GM23248 (cell line): ENCODE measurements around the gene POLRMT. TPM values are rescaled to one million over a fixed set of nuclear protein-coding genes. Genes with fewer than 3 reads are reported as not detected.

Experiments used
- DNase-seq: peaks from one replicate; pipeline ENCODE4 v3.0.0-alpha.2; 2015
- H2AFZ ChIP-seq: fragments of 200-600 bp; sonication (generic); 2 replicates; pipeline ENCODE4 v1.6.1; 2016; ENCODE audit warnings: antibody characterized with exemption
- H3F3A ChIP-seq: fragments of 200-600 bp; sonication (generic); 2 replicates; pipeline ENCODE4 v1.6.1; 2016; ENCODE audit warnings: mild to moderate bottlenecking, antibody characterized with exemption, mixed run types; ENCODE audit not compliant: insufficient read depth
- H3K27ac ChIP-seq: fragments of 200-600 bp; sonication (generic); 2 replicates; pipeline ENCODE4 v1.5.1; 2016; ENCODE audit warnings: mild to moderate bottlenecking
- H3K27me3 ChIP-seq: fragments of 200-600 bp; sonication (generic); replicated peaks from 2 replicates; pipeline ENCODE4 v1.6.1; 2016; ENCODE audit warnings: mild to moderate bottlenecking; ENCODE audit not compliant: insufficient read depth
- H3K36me3 ChIP-seq: fragments of 200-600 bp; sonication (generic); 2 replicates; pipeline ENCODE4 v1.6.1; 2016; ENCODE audit warnings: low read depth, mild to moderate bottlenecking
- H3K4me1 ChIP-seq: fragments of 200-600 bp; sonication (generic); 2 replicates; pipeline ENCODE4 v1.6.1; 2016; ENCODE audit warnings: mild to moderate bottlenecking; ENCODE audit not compliant: insufficient read depth
- H3K4me2 ChIP-seq: fragments of 200-600 bp; sonication (generic); one replicate; pipeline ENCODE4 v1.6.1; 2016; ENCODE audit warnings: mild to moderate bottlenecking; ENCODE audit not compliant: unreplicated experiment
- H3K4me3 ChIP-seq: fragments of 200-600 bp; sonication (generic); 2 replicates; pipeline ENCODE4 v1.5.1; 2016; ENCODE audit warnings: mild to moderate bottlenecking
- H3K79me2 ChIP-seq: fragments of 200-600 bp; sonication (generic); 2 replicates; pipeline ENCODE4 v1.6.1; 2016; ENCODE audit warnings: mild to moderate bottlenecking; ENCODE audit not compliant: insufficient read depth
- H3K9ac ChIP-seq: fragments of 200-600 bp; sonication (generic); 2 replicates; pipeline ENCODE4 v1.6.1; 2016; ENCODE audit warnings: mild to moderate bottlenecking
- H3K9me2 ChIP-seq: fragments of 200-600 bp; sonication (generic); 2 replicates; pipeline ENCODE4 v1.6.1; 2016; ENCODE audit warnings: mixed run types, mild to moderate bottlenecking, moderate library complexity; ENCODE audit not compliant: insufficient read depth
- H3K9me3 ChIP-seq: fragments of 200-600 bp; sonication (generic); one replicate; pipeline ENCODE4 v1.6.1; 2017; ENCODE audit warnings: low read depth
- H4K20me1 ChIP-seq: fragments of 200-600 bp; sonication (generic); 2 replicates; pipeline ENCODE4 v1.6.0; 2016; ENCODE audit not compliant: insufficient read depth
- EZH2 ChIP-seq: fragments of 200-600 bp; sonication (generic); IDR thresholded peaks from 2 replicates; pipeline ENCODE4 v1.6.1; 2018; ENCODE audit warnings: antibody characterized with exemption, mild to moderate bottlenecking; ENCODE audit not compliant: insufficient read depth, poor library complexity, severe bottlenecking
- EZH2phosphoT487 ChIP-seq: fragments of 200-600 bp; sonication (generic); IDR thresholded peaks from 2 replicates; pipeline ENCODE4 v1.6.1; 2018; ENCODE audit warnings: antibody characterized with exemption, moderate library complexity, mild to moderate bottlenecking, low read depth; ENCODE audit not compliant: insufficient read depth
- WGBS, 2 experiments: methylation state at CpG; one replicate each; pipeline ENCODE4 v1.1.6; 2015 to 2017; ENCODE audit warnings: low lambda C conversion rate in 2 of 2, low coverage in 1 of 2; ENCODE audit errors: missing lambda C conversion rate in 2 of 2; 5-methylcytosine and 5-hydroxymethylcytosine counted together
- in situ Hi-C: fragments of 300-500 bp; cut with MboI; formaldehyde crosslinking; loops from 2 replicates; pipeline ENCODE4 v1.15.0; 2020
- polyA plus RNA-seq: library from polyadenylated mRNA; unstranded; fragments of >200 nt; fragmentation: Nextera tagmentation; extraction: Ambion mirVana; gene quantifications from 2 replicates; pipeline ENCODE4 v1.2.1, GENCODE V29; 2016
- total RNA-seq: library from RNA; depleted of rRNA; stranded (reverse); fragments of >200 nt; shearing (Covaris generic); gene quantifications from 2 replicates; pipeline ENCODE4 v1.2.3, GENCODE V29; 2014

The POLRMT gene
- total and polyA plus RNA-seq, 2 experiments from 2014 or later, result 23.6 to 36.2 TPM

GRCh38 chr19:680287-681028, 47.1 kb upstream of the POLRMT start:
- H3K79me2 ChIP-seq, result peaks cover 19% of the 10 kb centered on the region; the same call in 1 of the 2 replicates
- H2AFZ ChIP-seq, result peak overlapping the region; percentile 74

GRCh38 chr19:679418-680286, 46.3 kb upstream of the POLRMT start:
- no peak overlapping the region for H2AFZ ChIP-seq
- in situ Hi-C loops, result no loop called here
- WGBS, 2 experiments, result 5 to 13% methylated on average over 17 to 38 of the region's 69 CpGs

More at GRCh38 chr19:680287-681028, 47.1 kb upstream of the POLRMT start:
- 1% methylated on average over 38 to 44 of the region's 70 CpGs for WGBS, 2 experiments
- Histone ChIP-seq H3K27me3 (no peaks in the 10 kb centered on the region), H3K27ac (peak overlapping the region; percentile 83), H3F3A (no peaks in the 10 kb centered on the region; the same call in 1 of the 2 replicates), H3K9ac (peak overlapping the region; percentile 92), H4K20me1 (no peaks in the 10 kb centered on the region), H3K9me3 (no peaks in the 10 kb centered on the region), H3K36me3 (no peaks in the 10 kb centered on the region), H3K4me3 (peak overlapping the region; percentile 75), H3K4me1 (peaks cover 5% of the 10 kb centered on the region; the same call in 1 of the 2 replicates), H3K4me2 (peak overlapping the region; percentile 61), H3K9me2 (no peaks in the 10 kb centered on the region)
- peak; percentile 99 for DNase-seq
- in situ Hi-C loops, result no loop called here
- no peak for TF ChIP-seq EZH2
- TF ChIP-seq EZH2phosphoT487, result no peak

GRCh38 chr19:678791-679388, 45.6 kb upstream of the POLRMT start:
- H3K9ac ChIP-seq, result peak overlapping the region; percentile 92
- peak overlapping the region; percentile 64 for H3K4me2 ChIP-seq
- no peaks in the 10 kb centered on the region for H4K20me1 ChIP-seq
- H3K36me3 ChIP-seq, result no peaks in the 10 kb centered on the region
- H2AFZ ChIP-seq, result no peak overlapping the region
- no peak for DNase-seq
- peak overlapping the region; percentile 83; the same call in 1 of the 2 replicates for H3K27ac ChIP-seq
- no peaks in the 10 kb centered on the region for H3K9me2 ChIP-seq
- 77 to 80% methylated on average over 15 to 16 of the region's 16 CpGs for WGBS, 2 experiments
- no peak for TF ChIP-seq EZH2phosphoT487
- no peak for TF ChIP-seq EZH2
- peaks cover 19% of the 10 kb centered on the region; the same call in 1 of the 2 replicates for H3K79me2 ChIP-seq
- no peaks in the 10 kb centered on the region for H3K9me3 ChIP-seq
- peak overlapping the region; percentile 75 for H3K4me3 ChIP-seq
- peaks cover 5% of the 10 kb centered on the region; the same call in 1 of the 2 replicates for H3K4me1 ChIP-seq
- in situ Hi-C loops, result no loop called here
- H3K27me3 ChIP-seq, result no peaks in the 10 kb centered on the region
- no peaks in the 10 kb centered on the region; the same call in 1 of the 2 replicates for H3F3A ChIP-seq

More at GRCh38 chr19:679418-680286, 46.3 kb upstream of the POLRMT start:
- peaks cover 19% of the 10 kb centered on the region; the same call in 1 of the 2 replicates for H3K79me2 ChIP-seq
- H3K27ac ChIP-seq, result peak overlapping the region; percentile 83
- no peaks in the 10 kb centered on the region for H3K27me3 ChIP-seq
- H3K9me3 ChIP-seq, result no peaks in the 10 kb centered on the region
- peak overlapping the region; percentile 92 for H3K9ac ChIP-seq
- peak overlapping the region; percentile 75 for H3K4me3 ChIP-seq
- peak; percentile 90 for DNase-seq
- H3K36me3 ChIP-seq, result no peaks in the 10 kb centered on the region
- peaks cover 5% of the 10 kb centered on the region; the same call in 1 of the 2 replicates for H3K4me1 ChIP-seq
- no peaks in the 10 kb centered on the region for H4K20me1 ChIP-seq
- no peaks in the 10 kb centered on the region; the same call in 1 of the 2 replicates for H3F3A ChIP-seq
- H3K4me2 ChIP-seq, result peak overlapping the region; percentile 64
- TF ChIP-seq EZH2, result no peak
- TF ChIP-seq EZH2phosphoT487, result no peak
- no peaks in the 10 kb centered on the region for H3K9me2 ChIP-seq
